Loucy (cell line): ENCODE data around the gene NXNL1.

ENCODE experiments used
- CTCF ChIP-seq: fragments of 200-600 bp; sonication (generic); conservative IDR thresholded peaks from 2 replicates; pipeline ENCODE4 v1.5.1; 2014; ENCODE audit warnings: mild to moderate bottlenecking, antibody characterized with exemption, low read length
- EZH2phosphoT487 ChIP-seq: fragments of 200-600 bp; IDR thresholded peaks from 2 replicates; pipeline ENCODE4 v1.6.1; 2018; ENCODE audit warnings: antibody characterized with exemption, mild to moderate bottlenecking, moderate library complexity, borderline replicate concordance

GRCh38 chr19:17466487-17466850 lies 5.7 kb upstream of the NXNL1 start:
- TF ChIP-seq CTCF (no peak), EZH2phosphoT487 (no peak)
